Endothelial cell of umbilical vein (primary cell): ENCODE results near the gene NF1. TPM values are rescaled to one million over a fixed set of nuclear protein-coding genes. Genes with fewer than 3 reads are reported as not detected.

Experiments used
- BruUV-seq: library from RNA; stranded (reverse); fragments of 400-500 nt; replicated peaks from 2 replicates; lab custom pipeline; 2021; lab: Mats Ljungman, UMichigan
- CTCF ChIA-PET: fragments of 300-600, 350-600 bp; sonication (Branson Sonifier 250); formaldehyde crosslinking; loops from one replicate; lab custom pipeline; 2021; ENCODE audit warnings: antibody characterized with exemption, inconsistent platforms; lab: Charles Lee
- POLR2A ChIA-PET: fragments of 300-600, 350-600 bp; sonication (Branson Sonifier 250); formaldehyde crosslinking; loops from one replicate; lab custom pipeline; 2021; ENCODE audit warnings: antibody characterized with exemption, inconsistent platforms; lab: Charles Lee
- DNase-seq: peaks from one replicate; pipeline ENCODE4 v3.0.0-alpha.2; 2011; ENCODE audit warnings: low read depth, low spot score
- FAIRE-seq: peaks from 2 replicates; lab custom pipeline; 2011; peaks lifted over from hg19 to GRCh38; lab: Jason Lieb, UNC
- H2AFZ ChIP-seq: 2 replicates; pipeline ENCODE4 v1.6.0; 2012; ENCODE audit warnings: low read depth, low read length, control low read depth, inconsistent platforms
- H3K27ac ChIP-seq: 2 replicates; pipeline ENCODE4 v1.5.1; 2011; ENCODE audit warnings: low read depth, mild to moderate bottlenecking, control low read depth, low read length, moderate library complexity; ENCODE audit not compliant: insufficient read depth
- H3K27me3 ChIP-seq, 2 experiments: 2 replicates each; pipeline versions ENCODE4 v1.6.0 to v1.6.1; 2011; ENCODE audit warnings: low read length in 2 of 2, mixed read lengths in 1 of 2; ENCODE audit not compliant: control insufficient read depth in 2 of 2, insufficient read depth in 2 of 2
- H3K36me3 ChIP-seq, 2 experiments: 2 replicates in 1 of 2; 3 replicates in 1 of 2; pipeline ENCODE4 v1.5.1; 2011; ENCODE audit warnings: low read length in 2 of 2, mild to moderate bottlenecking in 1 of 2, moderate library complexity in 1 of 2; ENCODE audit not compliant: control insufficient read depth in 2 of 2, insufficient read depth in 2 of 2; ENCODE audit errors: extremely low read depth in 1 of 2
- H3K4me1 ChIP-seq: 3 replicates; pipeline ENCODE4 v1.5.1; 2011; ENCODE audit warnings: mild to moderate bottlenecking, low read length; ENCODE audit not compliant: control insufficient read depth, insufficient read depth; ENCODE audit errors: extremely low read depth
- H3K4me2 ChIP-seq: 2 replicates; pipeline ENCODE4 v1.6.1; 2011; ENCODE audit warnings: low read length, control low read depth, mixed read lengths; ENCODE audit not compliant: insufficient read depth
- H3K4me3 ChIP-seq, 3 experiments: fragments of 200-600 bp in 1 of 3; sonication (generic), shearing (Covaris generic) in 1 of 3; replicated peaks in 1 of 3; 2 replicates each; pipeline ENCODE4 v1.5.1; 2011 to 2016; ENCODE audit warnings: control low read depth in 3 of 3, low read length in 3 of 3, mild to moderate bottlenecking in 2 of 3, inconsistent platforms in 1 of 3, low read depth in 1 of 3, moderate library complexity in 1 of 3; ENCODE audit not compliant: insufficient read depth in 1 of 3
- H3K79me2 ChIP-seq: 2 replicates; pipeline ENCODE4 v1.6.0; 2012; ENCODE audit warnings: low read length, inconsistent platforms; ENCODE audit not compliant: control insufficient read depth, insufficient read depth
- H3K9ac ChIP-seq: replicated peaks from 2 replicates; pipeline ENCODE3; 2011; ENCODE audit warnings: low read length, control low read depth; ENCODE audit not compliant: insufficient read depth; ENCODE audit errors: extremely low read depth
- H3K9me1 ChIP-seq: replicated peaks from 3 replicates; pipeline ENCODE4 v1.6.0; 2011; ENCODE audit warnings: mild to moderate bottlenecking, low read length; ENCODE audit not compliant: control insufficient read depth, insufficient read depth; ENCODE audit errors: extremely low read depth
- H3K9me3 ChIP-seq: replicated peaks from 2 replicates; pipeline ENCODE4 v1.5.1; 2012; ENCODE audit warnings: low read length, inconsistent platforms; ENCODE audit not compliant: control insufficient read depth, insufficient read depth
- H4K20me1 ChIP-seq: replicated peaks from 2 replicates; pipeline ENCODE3; 2011; ENCODE audit warnings: mild to moderate bottlenecking, low read length; ENCODE audit not compliant: control insufficient read depth, insufficient read depth; ENCODE audit errors: extremely low read depth
- EZH2 ChIP-seq: IDR thresholded peaks from 2 replicates; pipeline ENCODE4 v1.6.1; 2012; ENCODE audit warnings: borderline replicate concordance, low read depth, mild to moderate bottlenecking, moderate library complexity, low read length, inconsistent platforms; ENCODE audit not compliant: severe bottlenecking
- FOS ChIP-seq: IDR thresholded peaks from 2 replicates; pipeline ENCODE4 v1.6.1; 2011; ENCODE audit warnings: mild to moderate bottlenecking, low read length, moderate library complexity, borderline replicate concordance; ENCODE audit not compliant: insufficient read depth
- GATA2 ChIP-seq: IDR thresholded peaks from 2 replicates; pipeline ENCODE4 v1.7.0; 2011; ENCODE audit warnings: low read depth, mild to moderate bottlenecking, moderate library complexity, mixed read lengths, low read length; ENCODE audit not compliant: insufficient read length, insufficient read depth
- JUN ChIP-seq: IDR thresholded peaks from 2 replicates; pipeline ENCODE4 v1.6.1; 2011; ENCODE audit warnings: borderline replicate concordance, low read depth; ENCODE audit not compliant: insufficient read length, insufficient read depth
- MYC ChIP-seq: IDR thresholded peaks from one replicate; pipeline ENCODE4 v1.6.1; 2011; ENCODE audit warnings: mild to moderate bottlenecking, low read depth, low read length
- POLR2A ChIP-seq: IDR thresholded peaks from 2 replicates; pipeline ENCODE4 v1.6.1; 2012; ENCODE audit warnings: low read depth, mild to moderate bottlenecking, control low read depth, low read length
- POLR2AphosphoS5 ChIP-seq: IDR thresholded peaks from 2 replicates; pipeline ENCODE4 v1.6.1; 2012; ENCODE audit warnings: low read depth, mild to moderate bottlenecking, control low read depth, low read length, moderate library complexity; ENCODE audit not compliant: insufficient read depth
- dilution Hi-C: fragments of 300-500 bp; cut with MboI; formaldehyde crosslinking; loops from one replicate; pipeline ENCODE4 v1.15.0; 2019; ENCODE audit warnings: low sequenced_read_pairs; ENCODE audit not compliant: extremely low pct_ligation_motif_present
- intact Hi-C: fragments of 100-400 bp; cut with micrococcal nuclease; formaldehyde crosslinking; loops from one replicate; pipeline ENCODE4 v1.10.0; 2022
- polyA plus RNA-seq, 4 experiments: library from polyadenylated mRNA; depleted of rRNA in 3 of 4; stranded (reverse) in 3 of 4; unstranded in 1 of 4; fragments of >200 nt; gene quantifications; 2 replicates each; pipeline versions ENCODE4 v1.2.1 to v1.2.3, GENCODE V29; 2011 to 2012; ENCODE audit warnings: missing spikeins in 1 of 4
- total RNA-seq: library from RNA; stranded (reverse); gene quantifications from 2 replicates; pipeline ENCODE4 v1.2.3, GENCODE V29; 2021
- TF ChIP-seq, protein P1 (sequence below): IDR thresholded peaks from 2 replicates; pipeline ENCODE4 v1.6.1; 2011; ENCODE audit not compliant: insufficient read depth, insufficient read length
- TF ChIP-seq, protein P2 (sequence below), 2 donors: IDR thresholded peaks; 1 replicate in 1 of 2; 2 replicates in 1 of 2; pipeline ENCODE4 v1.5.1; 2011; ENCODE audit warnings: low read length in 2 of 2, mild to moderate bottlenecking in 2 of 2, moderate library complexity in 2 of 2, control low read depth in 1 of 2, inconsistent platforms in 1 of 2, low read depth in 1 of 2; ENCODE audit not compliant: insufficient read depth in 1 of 2; ENCODE audit errors: extremely low read depth in 1 of 2

NF1 gene
- total and polyA plus RNA-seq, 2 donors (not counting 3 experiments of a cell fraction or from before 2014, with no cell fraction given), result 13.7 to 42.4 TPM

DNA sequence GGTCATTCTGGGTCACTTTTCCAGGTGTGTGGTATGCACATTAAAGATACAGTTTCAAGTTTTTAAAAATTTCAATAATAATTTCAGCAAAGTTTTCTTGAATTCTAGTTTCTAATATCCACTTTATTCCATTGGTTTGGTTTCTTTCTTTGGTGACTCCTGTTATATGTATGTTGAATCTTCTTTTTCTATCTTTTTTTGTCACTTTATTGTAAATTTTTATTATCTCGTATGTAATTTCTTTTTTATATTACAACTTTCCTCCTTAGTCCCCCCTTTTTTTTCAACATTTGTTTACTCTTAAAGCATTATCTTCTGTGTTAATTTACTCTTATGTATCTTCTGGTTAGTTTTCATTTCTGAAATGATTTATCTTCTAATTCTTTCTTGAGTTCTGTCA, 57.5 kb downstream of the NF1 start:
- FAIRE-seq (no peak), DNase-seq (no peak)
- Histone ChIP-seq H4K20me1 (no peaks in the 10 kb centered on the region), H2AFZ (no peak overlapping the region), H3K4me1 (no peaks in the 10 kb centered on the region), H3K4me3 (no peak overlapping the region), H3K36me3 (no peaks in the 10 kb centered on the region), H3K9ac (no peak overlapping the region), H3K79me2 (no peaks in the 10 kb centered on the region), H3K27me3 (no peaks in the 10 kb centered on the region), H3K9me3 (no peaks in the 10 kb centered on the region), H3K27ac (no peak overlapping the region), H3K9me1 (no peaks in the 10 kb centered on the region), H3K4me2 (no peak overlapping the region)
- TF ChIP-seq MYC, result no peak
- no peak for TF ChIP-seq EZH2
- TF ChIP-seq, protein P1, sequence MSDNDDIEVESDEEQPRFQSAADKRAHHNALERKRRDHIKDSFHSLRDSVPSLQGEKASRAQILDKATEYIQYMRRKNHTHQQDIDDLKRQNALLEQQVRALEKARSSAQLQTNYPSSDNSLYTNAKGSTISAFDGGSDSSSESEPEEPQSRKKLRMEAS, result no peak
- no peak for TF ChIP-seq FOS
- ChIA-PET POLR2A (no interaction called here), CTCF (no interaction called here)
- BruUV-seq, result no TSS peak
- dilution Hi-C loops, result no loop called here
- intact Hi-C loops, result no loop called here

DNA sequence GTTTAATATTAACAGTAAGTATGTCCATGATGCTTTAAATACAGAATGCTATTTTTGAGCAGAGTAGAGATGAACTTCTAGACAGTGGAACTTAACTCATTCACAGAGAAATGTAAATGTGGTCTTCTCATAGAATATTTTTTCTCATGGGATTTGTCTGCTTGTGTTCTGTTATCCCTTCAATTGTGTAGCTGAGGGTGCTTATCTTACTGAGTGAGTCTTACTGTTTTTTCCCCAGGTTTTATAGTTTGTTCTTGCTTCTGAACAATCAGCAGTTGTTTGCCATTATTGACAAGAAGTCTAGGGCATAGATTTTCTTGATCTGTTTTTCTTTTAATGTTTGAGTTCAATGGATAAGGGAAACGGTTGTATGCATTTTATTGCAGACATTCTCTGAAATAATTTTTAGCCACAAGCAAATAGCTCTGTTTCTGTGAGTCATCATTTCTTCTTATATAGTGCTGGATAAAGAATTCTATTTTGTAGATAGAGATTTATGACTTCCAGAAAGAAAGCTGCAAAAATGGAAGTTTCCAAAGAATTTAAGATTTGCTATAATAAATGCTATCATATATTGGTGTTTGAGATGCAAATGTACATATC, 60.5 kb downstream of the NF1 start:
- Histone ChIP-seq H3K4me3 (no peak overlapping the region), H3K4me1 (no peaks in the 10 kb centered on the region), H4K20me1 (no peaks in the 10 kb centered on the region), H3K9me1 (no peaks in the 10 kb centered on the region), H3K9ac (no peak overlapping the region), H3K4me2 (no peak overlapping the region), H2AFZ (no peak overlapping the region), H3K27me3 (no peaks in the 10 kb centered on the region), H3K36me3 (no peaks in the 10 kb centered on the region), H3K9me3 (no peaks in the 10 kb centered on the region), H3K79me2 (no peaks in the 10 kb centered on the region), H3K27ac (no peak overlapping the region)
- no peak for DNase-seq
- ChIA-PET POLR2A (no interaction called here), CTCF (interaction anchor here (0.7 to 0.9 kb wide), 2 partner anchors 13 to 15 kb away, joined by 3 read pairs; no protein-coding TSS in a partner anchor)
- no TSS peak for BruUV-seq
- FAIRE-seq, result no peak
- dilution Hi-C loops (no loop called here), intact Hi-C loops (no loop called here)
- TF ChIP-seq FOS, result no peak
- TF ChIP-seq EZH2, result no peak
- TF ChIP-seq GATA2, result no peak
- TF ChIP-seq JUN, result no peak
- TF ChIP-seq, protein P1, result no peak
- no peak for TF ChIP-seq POLR2AphosphoS5
- TF ChIP-seq, protein P2, sequence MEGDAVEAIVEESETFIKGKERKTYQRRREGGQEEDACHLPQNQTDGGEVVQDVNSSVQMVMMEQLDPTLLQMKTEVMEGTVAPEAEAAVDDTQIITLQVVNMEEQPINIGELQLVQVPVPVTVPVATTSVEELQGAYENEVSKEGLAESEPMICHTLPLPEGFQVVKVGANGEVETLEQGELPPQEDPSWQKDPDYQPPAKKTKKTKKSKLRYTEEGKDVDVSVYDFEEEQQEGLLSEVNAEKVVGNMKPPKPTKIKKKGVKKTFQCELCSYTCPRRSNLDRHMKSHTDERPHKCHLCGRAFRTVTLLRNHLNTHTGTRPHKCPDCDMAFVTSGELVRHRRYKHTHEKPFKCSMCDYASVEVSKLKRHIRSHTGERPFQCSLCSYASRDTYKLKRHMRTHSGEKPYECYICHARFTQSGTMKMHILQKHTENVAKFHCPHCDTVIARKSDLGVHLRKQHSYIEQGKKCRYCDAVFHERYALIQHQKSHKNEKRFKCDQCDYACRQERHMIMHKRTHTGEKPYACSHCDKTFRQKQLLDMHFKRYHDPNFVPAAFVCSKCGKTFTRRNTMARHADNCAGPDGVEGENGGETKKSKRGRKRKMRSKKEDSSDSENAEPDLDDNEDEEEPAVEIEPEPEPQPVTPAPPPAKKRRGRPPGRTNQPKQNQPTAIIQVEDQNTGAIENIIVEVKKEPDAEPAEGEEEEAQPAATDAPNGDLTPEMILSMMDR (IDR thresholded peaks at IDR 0.05; ENCODE audit: extremely low read depth in 1 of 2, insufficient read depth in 1 of 2, low read depth in 1 of 2, low read length in 2 of 2), result no peak
- TF ChIP-seq POLR2A, result no peak
- no peak for TF ChIP-seq MYC
